Right cardiac atrium (tissue), 5 donors: Measurements from ENCODE around the gene TAS1R1. TPM values are rescaled to one million over a fixed set of nuclear protein-coding genes. Genes with fewer than 3 reads are reported as not detected.

Experiments used
- ATAC-seq, 2 donors: fragments of 200-7000 bp; cut with Tn5 transposase; one replicate each; pipeline versions ENCODE4 v1.8.0 to v1.9.1; 2020; ENCODE audit warnings: moderate library complexity in 2 of 2, mild to moderate bottlenecking in 1 of 2
- DNase-seq, 3 donors: peaks; one replicate each; pipeline ENCODE4 v3.0.0-alpha.2; 2020
- H3K27ac ChIP-seq: one replicate; pipeline ENCODE4 v1.5.1; 2013; ENCODE audit warnings: mild to moderate bottlenecking, low read length, control low read depth, moderate library complexity
- H3K27me3 ChIP-seq: one replicate; pipeline ENCODE4 v1.6.1; 2013; ENCODE audit not compliant: control insufficient read depth, insufficient read depth
- H3K4me1 ChIP-seq: one replicate; pipeline ENCODE4 v1.6.1; 2013; ENCODE audit warnings: low read length; ENCODE audit not compliant: control insufficient read depth, insufficient read depth
- H3K4me3 ChIP-seq: one replicate; pipeline ENCODE4 v1.5.1; 2013; ENCODE audit warnings: low read length, control low read depth
- H3K9me3 ChIP-seq: one replicate; pipeline ENCODE4 v1.6.1; 2013; ENCODE audit warnings: low read length; ENCODE audit not compliant: control insufficient read depth
- WGBS: extraction: QIAGEN DNeasy Blood & Tissue Kit; methylation state at CpG from one replicate; pipeline ENCODE4 v1.1.7; 2013; 5-methylcytosine and 5-hydroxymethylcytosine counted together
- intact Hi-C, 4 donors: fragments of 100-400 bp; cut with DNase I; formaldehyde crosslinking; loops; one replicate each; pipeline versions ENCODE4 v1.11.0 to v1.14.0; 2022 to 2023
- polyA plus RNA-seq: library from polyadenylated mRNA; stranded (reverse); fragments of 200-250 nt; gene quantifications from one replicate; pipeline ENCODE4 v1.2.3, GENCODE V29; 2013
- total RNA-seq, 4 donors: library from RNA; stranded (reverse); fragmentation: NEBNext Ultra II Directional; extraction: Animal tissue kit (Norgen Biotek cat#: 25700); gene quantifications; one replicate each; pipeline ENCODE4 v1.2.1, GENCODE V29; 2021
- donor health status: healthy with polysubstance abuse.
- donor health status: DM: no; HTN: yes; CAD: no.
- donor health status: DM: no; HTN: no; CAD: no.
- donor health status: DM: no; HTN: yes; CAD: no; lungs with severe emphysema.
- donor health status: DM: yes; HTN: yes; CAD: no.

The TAS1R1 gene
- total and polyA plus RNA-seq, 5 donors, result not detected

GRCh38 chr1:6585081-6585722 lies 30.1 kb downstream of the TAS1R1 start:
- intact Hi-C loops, result no loop called here
- Histone ChIP-seq H3K27ac (no peak overlapping the region), H3K4me1 (peaks cover 12% of the 10 kb centered on the region), H3K4me3 (no peak overlapping the region), H3K27me3 (no peaks in the 10 kb centered on the region), H3K9me3 (no peaks in the 10 kb centered on the region)
- ATAC-seq (no peak), DNase-seq (no peak)
- 79% methylated on average over 12 of the region's 12 CpGs for WGBS

- intact Hi-C loops, result no loop called here
- no peak for DNase-seq
- Histone ChIP-seq H3K4me3 (no peak overlapping the region), H3K9me3 (no peaks in the 10 kb centered on the region), H3K27me3 (no peaks in the 10 kb centered on the region), H3K27ac (no peak overlapping the region), H3K4me1 (peaks cover 9% of the 10 kb centered on the region)
- ATAC-seq, result no peak
- 90% methylated on average over 7 of the region's 7 CpGs for WGBS
Measured at GRCh38 chr1:6585841-6586240, 30.7 kb downstream of the TAS1R1 start.

GRCh38 chr1:6586404-6586816 lies 31.3 kb downstream of the TAS1R1 start:
- intact Hi-C loops, result no loop called here
- H3K4me3 ChIP-seq, result no peak overlapping the region
- peak; percentile 2 to 9 for ATAC-seq
- H3K4me1 ChIP-seq, result peaks cover 5% of the 10 kb centered on the region
- no peak overlapping the region for H3K27ac ChIP-seq
- no peaks in the 10 kb centered on the region for H3K9me3 ChIP-seq
- H3K27me3 ChIP-seq, result no peaks in the 10 kb centered on the region
- peak in 2 of 3 donors; percentile 58 to 62 for DNase-seq
- WGBS, result 79% methylated on average over 11 of the region's 11 CpGs

DNA sequence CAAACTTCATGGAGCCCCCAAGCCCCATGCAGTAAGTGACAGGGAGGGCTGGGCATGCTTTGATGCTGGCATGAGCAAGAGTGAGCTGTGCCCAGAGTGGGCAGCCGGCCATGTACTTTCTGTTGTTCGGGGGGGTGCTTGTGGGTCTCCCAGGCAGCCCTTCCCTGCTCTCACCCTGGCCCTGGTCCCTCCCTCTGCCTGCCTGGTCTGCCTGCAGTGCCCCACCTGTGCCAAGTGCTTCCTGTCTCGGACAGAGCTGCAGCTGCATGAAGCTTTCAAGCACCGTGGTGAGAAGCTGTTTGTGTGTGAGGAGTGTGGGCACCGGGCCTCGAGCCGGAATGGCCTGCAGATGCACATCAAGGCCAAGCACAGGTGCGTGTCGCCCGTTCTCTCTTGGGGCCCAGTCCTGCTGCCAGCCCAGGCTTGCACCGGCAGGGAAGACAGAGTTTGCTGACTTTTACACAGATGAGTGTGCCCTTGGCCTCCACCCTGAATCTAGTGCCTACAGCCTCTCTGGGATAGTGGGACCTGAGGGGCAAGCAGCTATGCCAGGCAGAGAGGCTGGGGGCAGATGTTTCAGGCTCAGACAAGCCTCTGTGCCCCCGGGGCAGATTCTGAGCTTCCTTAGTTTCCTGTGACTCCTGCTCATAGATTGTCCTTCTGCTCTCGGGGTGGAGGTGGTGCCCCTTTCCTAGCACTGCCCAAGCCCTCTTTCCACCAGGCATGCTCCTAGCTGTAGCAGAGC lies 32.3 kb downstream of the TAS1R1 start:
- H3K4me3 ChIP-seq, result no peak overlapping the region
- no peaks in the 10 kb centered on the region for H3K27me3 ChIP-seq
- peak overlapping the region; percentile 6 for H3K27ac ChIP-seq
- 59% methylated on average over 13 of the region's 13 CpGs for WGBS
- H3K9me3 ChIP-seq, result no peaks in the 10 kb centered on the region
- DNase-seq (peak; percentile 62 to 90 (median 87)), ATAC-seq (peak; percentile 63 to 74)
- intact Hi-C loops, result no loop called here
- peaks cover 5% of the 10 kb centered on the region for H3K4me1 ChIP-seq

- H3K9me3 ChIP-seq, result no peaks in the 10 kb centered on the region
- H3K4me3 ChIP-seq, result no peak overlapping the region
- no peaks in the 10 kb centered on the region for H3K27me3 ChIP-seq
- WGBS, result 82% methylated on average over 25 of the region's 25 CpGs
- H3K4me1 ChIP-seq, result peaks cover 5% of the 10 kb centered on the region
- intact Hi-C loops, result no loop called here
- DNase-seq, result no peak
- H3K27ac ChIP-seq, result no peak overlapping the region
- no peak for ATAC-seq
Measured at GRCh38 chr1:6588128-6588892, 33.2 kb downstream of the TAS1R1 start.

GRCh38 chr1:6588893-6589520 lies 33.9 kb downstream of the TAS1R1 start:
- no peak overlapping the region for H3K27ac ChIP-seq
- DNase-seq, result peak in 1 of 3 donors; percentile 40
- no peak overlapping the region for H3K4me3 ChIP-seq
- intact Hi-C loops, result no loop called here
- H3K27me3 ChIP-seq, result no peaks in the 10 kb centered on the region
- 78% methylated on average over 24 of the region's 24 CpGs for WGBS
- ATAC-seq, result no peak
- H3K9me3 ChIP-seq, result no peaks in the 10 kb centered on the region
- H3K4me1 ChIP-seq, result peaks cover 5% of the 10 kb centered on the region

- Histone ChIP-seq H3K9me3 (no peaks in the 10 kb centered on the region), H3K27me3 (no peaks in the 10 kb centered on the region), H3K4me3 (no peak overlapping the region), H3K27ac (no peak overlapping the region), H3K4me1 (peaks cover 5% of the 10 kb centered on the region)
- intact Hi-C loops, result no loop called here
- WGBS, result 89% methylated on average over 7 of the region's 7 CpGs
- ATAC-seq (no peak), DNase-seq (peak in 1 of 3 donors; percentile 31)
Measured at GRCh38 chr1:6590046-6590445, 34.9 kb downstream of the TAS1R1 start.

DNA sequence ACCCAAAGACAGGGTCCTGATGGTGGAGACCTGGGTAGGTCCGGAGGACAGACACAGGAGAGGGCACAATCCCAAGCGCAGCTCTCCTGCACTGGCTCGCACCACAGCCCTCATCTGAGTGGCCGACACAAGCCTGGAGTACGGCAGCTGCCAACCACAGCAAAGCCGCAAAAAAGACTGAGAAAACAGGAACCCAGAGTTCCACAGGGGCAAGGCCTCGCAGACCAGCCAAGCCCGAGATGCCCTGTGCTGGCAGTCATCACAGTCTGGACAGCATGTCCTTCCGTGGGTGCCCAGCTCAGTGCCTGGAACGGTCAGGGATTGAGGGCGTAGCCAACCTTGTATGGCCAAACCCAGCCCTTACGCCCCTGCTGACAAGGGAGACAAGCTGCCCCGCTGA lies 36.1 kb downstream of the TAS1R1 start:
- ATAC-seq (peak in 1 of 2 donors; percentile 8), DNase-seq (peak in 1 of 3 donors; percentile 54)
- H3K9me3 ChIP-seq, result no peaks in the 10 kb centered on the region
- no peak overlapping the region for H3K4me3 ChIP-seq
- no peaks in the 10 kb centered on the region for H3K27me3 ChIP-seq
- WGBS, result 69% methylated on average over 13 of the region's 13 CpGs
- no peak overlapping the region for H3K27ac ChIP-seq
- peaks cover 5% of the 10 kb centered on the region for H3K4me1 ChIP-seq
- intact Hi-C loops, result no loop called here

DNA sequence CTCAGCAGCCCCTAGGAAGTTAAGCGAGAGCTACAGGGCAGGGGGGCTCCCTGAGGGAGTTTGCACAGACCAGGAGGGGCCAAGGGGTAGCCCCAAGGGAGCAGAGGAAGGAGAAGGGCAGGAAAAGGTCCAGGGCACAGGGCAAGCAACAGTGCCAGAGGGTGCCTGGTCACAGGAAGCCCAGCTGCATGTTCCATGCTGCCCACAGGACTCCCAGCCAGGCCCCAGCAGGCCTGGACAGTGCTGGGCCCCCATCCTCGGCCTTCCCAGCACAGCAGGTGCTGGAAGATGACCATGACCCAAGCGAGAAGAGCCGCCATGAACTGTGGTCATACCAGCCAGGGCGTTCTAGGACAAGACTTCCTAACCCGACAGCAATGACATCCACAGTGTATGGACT lies 36.5 kb downstream of the TAS1R1 start:
- DNase-seq (no peak), ATAC-seq (no peak)
- H3K9me3 ChIP-seq, result no peaks in the 10 kb centered on the region
- peaks cover 7% of the 10 kb centered on the region for H3K4me1 ChIP-seq
- H3K27ac ChIP-seq, result no peak overlapping the region
- WGBS, result 92% methylated on average over 6 of the region's 6 CpGs
- H3K4me3 ChIP-seq, result no peak overlapping the region
- intact Hi-C loops, result no loop called here
- H3K27me3 ChIP-seq, result no peaks in the 10 kb centered on the region

GRCh38 chr1:6592441-6592840 lies 37.3 kb downstream of the TAS1R1 start:
- intact Hi-C loops, result no loop called here
- ATAC-seq, result no peak
- WGBS, result 37% methylated on average over 5 of the region's 5 CpGs
- Histone ChIP-seq H3K27me3 (no peaks in the 10 kb centered on the region), H3K9me3 (no peaks in the 10 kb centered on the region), H3K27ac (no peak overlapping the region), H3K4me1 (peaks cover 11% of the 10 kb centered on the region), H3K4me3 (no peak overlapping the region)
- DNase-seq, result peak in 1 of 3 donors; percentile 58
